HG03354 (cell line): ENCODE measurements around the gene CACNA2D2.

Experiments used
- ATAC-seq: cut with Tn5 transposase; IDR thresholded peaks from one replicate; pipeline ENCODE4 v1.9.1; 2021; ENCODE audit warnings: mild to moderate bottlenecking; ENCODE audit not compliant: unreplicated experiment, poor library complexity, severe bottlenecking

Gene CACNA2D2

DNA sequence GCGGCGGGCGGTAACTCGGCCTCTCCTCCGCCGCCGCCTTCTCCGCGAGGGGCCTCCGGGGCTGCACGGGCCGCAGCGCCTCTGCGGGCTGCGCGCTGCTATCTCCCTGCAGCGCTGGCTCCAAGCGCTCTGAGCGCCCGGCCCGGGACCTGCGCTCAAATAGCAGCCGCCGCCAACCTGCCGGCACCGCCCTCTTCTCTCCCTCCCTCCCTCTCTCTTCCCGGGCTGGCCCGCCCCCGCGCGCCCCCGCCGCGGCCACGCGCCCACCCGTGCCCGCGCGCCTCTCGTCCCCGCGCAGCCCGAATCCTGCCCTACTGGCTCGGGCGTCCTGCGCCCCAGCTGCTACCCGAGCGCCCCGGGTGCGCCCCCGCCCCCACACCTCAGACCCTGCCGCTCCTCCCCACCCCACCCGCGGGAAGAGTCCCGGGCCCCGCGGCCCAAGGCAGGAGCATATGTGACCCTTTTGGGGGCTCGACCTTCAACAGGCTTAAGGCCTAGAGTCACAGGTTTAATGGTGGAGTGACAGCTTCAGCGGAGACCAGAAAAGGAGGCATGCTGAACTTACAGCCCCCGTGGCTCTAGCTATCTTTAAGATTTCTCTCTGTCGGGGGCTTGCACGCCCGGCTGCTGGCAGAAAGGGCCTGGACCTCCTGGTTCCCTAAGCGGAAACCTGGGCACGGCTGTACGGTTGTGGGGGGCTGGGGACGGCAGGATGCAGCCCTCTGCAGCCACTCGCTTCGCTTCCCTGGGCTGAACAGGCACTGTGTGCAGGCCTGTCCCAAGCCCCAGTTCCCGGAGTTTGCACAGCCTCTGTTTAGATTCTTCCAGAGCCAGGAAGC, at the start of gene CACNA2D2:
TSS of gene CACNA2D2 (minus strand) at position 131 of the 839 bp plus-strand sequence. CDS start 211 bp downstream, outside the sequence.
- ATAC-seq: no peak

DNA sequence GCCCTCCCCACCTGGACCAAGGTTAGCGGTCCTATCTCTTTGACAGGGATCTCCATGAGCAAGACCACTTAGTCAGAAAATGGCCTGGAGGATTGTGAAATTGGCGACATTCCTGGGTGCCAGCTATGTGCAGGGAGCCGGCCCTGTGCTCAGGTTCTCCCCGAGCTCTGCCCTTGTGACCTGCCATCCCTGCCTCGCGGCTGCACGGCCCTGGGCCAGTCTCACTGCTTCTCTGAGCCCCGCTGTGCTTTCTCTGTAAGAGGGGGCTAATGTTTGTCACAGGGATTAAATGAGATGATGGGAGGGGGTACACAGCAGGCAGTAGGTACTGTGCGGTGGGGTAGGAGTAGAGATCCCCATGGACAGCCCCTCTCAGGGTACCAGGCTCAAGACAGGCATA, 49.2 kb upstream of the CACNA2D2 start:
- ATAC-seq: no peak

DNA sequence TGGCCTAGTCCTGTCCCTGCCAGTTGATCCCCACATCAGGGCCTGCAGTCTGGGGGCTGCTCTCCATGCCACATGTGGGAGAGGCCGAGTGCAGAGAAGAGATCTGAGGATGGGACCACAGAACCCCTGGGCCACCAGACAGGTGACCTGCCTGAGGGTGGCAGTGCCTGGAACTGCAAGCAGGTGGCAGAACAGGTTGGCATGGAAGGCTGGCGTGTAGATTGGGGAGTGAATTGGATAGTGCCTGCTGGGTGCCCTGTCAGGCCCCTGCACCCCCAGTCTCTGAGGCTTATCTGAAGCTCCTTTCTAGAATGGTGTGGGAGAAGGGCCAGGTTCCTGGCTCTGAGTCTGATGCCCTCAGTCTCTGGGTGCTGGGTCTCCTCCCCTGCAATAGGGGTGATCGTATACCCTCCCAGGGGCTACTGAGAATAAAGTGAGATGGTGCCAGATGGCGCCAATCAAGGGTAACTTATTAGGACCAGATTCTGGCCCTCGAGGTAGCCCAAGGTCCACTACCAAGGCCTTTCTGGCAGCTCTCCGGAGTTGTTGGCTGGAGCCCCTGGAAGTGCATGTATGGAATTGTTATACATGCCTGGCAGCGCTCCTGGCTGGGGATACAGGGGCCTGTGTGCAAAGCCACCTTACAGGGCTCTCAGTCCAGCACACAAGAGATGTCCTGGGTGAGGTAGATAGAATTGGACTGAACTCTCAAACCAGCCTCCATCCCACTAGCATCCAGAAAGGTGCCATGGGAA, 48.4 kb upstream of the CACNA2D2 start:
- no peak for ATAC-seq

DNA sequence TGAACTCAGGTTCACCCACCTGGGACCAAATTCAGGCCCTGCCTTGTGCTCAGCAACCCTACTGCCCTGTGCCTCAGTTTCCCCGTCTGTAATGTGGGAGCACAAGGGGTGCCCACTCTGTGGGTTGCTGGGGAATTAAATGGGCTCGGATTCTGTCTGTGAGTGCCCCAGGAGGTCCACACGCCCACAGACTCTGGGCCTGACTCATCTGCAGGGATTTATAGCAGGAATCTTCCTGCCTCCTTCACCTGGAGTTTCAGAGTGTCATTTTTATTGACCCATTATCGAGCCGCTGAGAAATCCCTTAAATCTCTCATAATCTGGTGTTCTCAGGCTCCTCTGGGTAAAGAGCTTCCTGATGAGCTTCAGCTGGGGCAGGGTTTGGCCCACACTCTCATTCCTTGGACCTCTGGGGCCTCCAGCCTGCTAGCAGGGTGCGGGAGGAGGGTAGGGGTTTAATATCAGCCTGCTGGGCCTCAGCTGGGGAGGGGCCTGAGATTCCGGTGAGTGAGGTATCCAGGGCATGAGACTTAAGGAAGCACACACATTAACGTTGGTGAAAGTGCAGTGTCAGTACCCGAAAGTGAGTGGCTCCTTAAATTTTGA, 47.7 kb upstream of the CACNA2D2 start:
- ATAC-seq: no peak

DNA sequence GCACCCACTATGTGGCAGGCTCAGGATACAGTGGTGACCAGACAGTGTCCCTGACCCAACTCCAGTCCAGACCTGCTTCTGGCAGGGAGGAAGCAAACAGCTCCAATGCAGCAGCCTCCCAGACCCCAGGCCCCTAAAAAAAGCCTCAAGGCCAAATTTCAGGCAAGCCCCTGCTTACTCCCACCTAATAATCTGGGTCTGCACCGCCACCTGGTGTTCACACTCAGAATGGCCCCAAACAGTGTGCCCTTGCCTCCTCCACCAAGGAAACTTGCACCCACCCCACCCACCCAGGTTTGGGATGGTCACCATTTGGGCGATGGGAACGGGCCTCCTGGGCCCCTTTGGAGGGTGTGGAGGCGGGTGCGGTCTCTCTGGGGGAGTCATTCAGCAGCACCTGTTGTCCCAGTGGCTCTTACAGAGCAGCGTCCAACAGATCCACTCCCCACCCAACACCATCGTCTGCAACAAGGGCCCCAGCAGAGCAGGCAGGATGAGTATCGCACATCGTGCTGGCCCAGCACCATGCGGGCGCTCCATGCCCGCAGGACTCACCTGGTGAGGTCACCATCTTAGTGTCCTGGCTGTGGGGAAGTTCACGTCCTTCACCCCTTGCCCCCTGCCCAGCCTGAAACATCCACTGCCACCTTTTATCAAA, 46.8 kb upstream of the CACNA2D2 start:
- no peak for ATAC-seq

DNA sequence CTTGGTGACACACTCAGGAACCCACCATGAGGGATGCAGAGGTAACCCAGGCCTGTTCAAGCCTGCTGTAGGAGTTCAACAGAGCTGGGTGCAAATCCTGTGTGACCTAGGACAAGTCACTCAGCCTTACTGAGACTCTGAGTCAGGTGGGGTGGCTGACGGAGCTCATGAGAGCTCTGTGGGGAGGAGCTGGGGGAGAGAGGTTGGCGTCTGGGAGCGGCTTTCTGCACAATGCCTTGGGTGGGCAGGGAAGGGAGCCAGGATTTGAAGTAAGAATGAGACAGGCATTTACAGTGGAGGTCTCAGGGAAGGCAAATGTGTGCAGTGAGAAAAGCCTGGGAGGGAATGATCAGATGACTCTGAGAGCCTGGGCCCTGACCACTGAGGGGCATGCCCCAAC, 45.8 kb upstream of the CACNA2D2 start:
- ATAC-seq: no peak

DNA sequence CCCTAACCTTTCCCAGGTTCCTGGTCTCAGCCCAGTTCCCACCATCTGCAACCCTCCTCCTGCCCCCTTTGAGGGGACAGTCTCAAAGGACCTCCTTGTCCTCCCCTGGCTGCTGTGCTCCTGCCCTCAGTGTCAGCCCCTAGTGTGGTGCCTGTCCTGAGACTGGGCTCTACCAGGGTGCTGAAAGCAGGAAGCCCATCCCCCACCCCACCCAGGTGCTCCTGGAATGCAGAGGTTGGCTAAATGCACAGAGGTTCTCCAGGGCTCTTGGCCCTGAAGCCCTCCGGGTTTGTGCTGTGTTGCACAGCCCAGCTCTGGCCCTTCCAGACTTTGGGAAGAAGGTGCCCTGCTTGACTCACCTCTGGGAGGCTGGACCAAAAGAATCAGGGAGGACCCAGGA, 42.3 kb upstream of the CACNA2D2 start:
- ATAC-seq: no peak

DNA sequence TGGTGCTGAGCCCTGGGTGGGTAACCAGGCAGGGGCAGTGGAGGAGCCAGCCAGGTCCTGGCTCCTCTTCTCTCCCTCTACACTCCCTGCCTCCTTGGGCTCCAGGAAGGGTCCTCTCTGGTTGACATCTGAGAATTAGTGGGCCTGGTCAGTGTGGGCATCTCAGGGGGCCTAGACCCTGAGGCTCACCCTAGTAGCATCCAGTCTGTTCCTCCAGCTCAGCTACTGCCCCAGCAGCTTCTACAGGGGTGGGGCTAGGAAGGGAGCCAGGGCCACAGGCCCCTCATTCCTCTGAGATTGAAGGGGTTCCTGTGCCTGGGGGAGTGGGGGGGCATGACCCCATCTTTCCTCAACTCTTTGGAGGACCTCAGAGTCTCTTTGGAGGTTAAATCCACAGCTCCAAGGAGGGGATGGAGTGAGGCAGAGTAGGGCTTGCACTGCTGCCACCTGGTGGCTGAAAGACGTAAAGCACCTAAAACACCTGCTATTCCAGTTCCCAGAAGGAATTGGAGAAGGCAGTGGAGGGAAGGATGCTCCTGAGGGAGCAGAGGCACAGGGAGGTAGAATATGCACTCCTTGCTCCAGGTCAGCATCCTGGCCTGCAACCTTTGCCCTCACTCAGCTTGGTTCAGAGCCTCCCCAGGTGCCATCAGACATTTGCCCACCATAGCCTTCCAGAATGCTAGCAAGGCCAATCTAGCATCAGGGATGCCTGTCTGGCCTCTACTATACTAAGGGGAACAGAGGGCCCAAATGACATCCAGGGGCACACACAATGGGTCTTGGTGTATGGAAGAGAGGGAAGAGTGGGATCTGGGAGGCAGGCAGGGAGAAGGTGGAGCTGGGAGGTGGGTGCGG, 39.0 kb upstream of the CACNA2D2 start:
- ATAC-seq: no peak

DNA sequence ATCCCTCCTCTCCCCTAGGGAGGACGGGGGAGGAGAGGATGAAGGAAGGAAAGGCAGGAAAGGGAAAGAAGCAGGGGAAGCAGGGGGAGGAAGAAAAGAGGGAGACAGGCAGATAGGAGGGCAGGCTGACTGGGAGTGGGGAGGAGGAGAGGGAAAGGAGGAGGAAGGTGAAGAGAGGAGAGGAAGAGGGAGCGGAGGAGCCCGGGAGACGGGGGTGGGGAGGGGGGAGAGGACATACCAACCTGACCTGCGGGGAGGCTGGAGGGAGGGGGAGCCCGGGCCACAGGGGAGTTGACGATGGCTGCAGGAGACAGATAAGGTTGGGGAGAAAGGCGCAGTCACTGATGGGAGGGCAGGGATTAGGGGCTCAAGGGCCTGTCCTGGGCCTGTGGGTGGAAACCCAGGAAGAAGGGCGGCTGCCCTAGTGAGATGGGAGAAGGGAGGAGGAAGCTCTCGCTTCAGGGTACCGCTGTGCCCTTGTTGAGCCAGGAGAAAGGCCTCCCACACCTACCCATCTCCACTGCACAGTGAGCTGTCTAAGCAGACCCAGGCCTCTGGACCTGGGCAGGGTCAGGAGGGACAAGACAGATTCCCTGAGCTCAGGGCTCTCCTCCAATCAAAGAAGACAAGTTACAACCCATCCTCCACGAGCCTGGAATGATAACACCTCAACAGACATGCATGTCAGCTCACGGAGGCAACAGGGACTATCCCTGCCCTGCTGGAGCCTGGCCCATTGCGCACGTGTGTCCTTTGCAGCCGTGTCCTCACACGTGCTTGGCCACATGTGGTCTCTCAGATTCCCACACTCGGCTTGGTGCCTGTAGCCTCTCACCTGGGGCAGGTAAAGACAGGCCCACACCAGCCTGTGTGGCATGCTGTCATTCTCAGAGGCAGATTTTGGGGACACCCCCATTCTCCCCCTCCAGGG, 36.2 kb upstream of the CACNA2D2 start:
- ATAC-seq: no peak

DNA sequence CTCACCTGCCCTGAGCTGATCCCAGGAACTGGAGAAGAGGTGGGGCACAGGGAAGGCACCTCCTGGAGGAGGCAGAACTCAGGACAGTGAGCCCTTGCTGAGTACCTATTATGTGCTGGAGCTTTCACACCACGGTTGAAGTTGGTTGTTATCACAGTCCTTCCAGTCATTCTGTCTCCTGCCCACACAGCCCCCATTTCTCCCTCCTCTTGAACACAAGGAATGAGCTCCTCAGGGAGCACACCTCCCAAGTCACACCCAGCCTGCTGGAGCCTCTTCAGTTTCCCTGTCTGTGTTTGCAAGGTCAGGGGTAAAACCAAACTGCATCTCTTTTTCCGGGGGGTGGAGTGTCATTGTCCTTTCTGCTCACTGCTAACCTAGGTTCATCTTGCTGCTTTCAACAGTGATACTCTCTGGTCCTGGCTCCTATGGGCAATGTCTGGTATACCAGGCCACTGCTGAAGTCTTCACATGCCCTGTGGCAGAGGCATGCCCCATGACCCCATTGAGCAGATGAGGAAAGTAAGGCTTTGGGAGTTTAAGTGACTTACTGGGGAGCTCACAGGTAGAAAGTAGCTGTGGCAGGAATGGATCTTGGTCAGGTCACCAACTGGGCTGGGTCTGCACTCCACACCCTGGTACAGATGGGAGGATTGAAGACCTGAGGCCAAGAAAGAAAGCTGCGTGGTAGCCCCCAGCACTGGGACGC, 34.1 kb upstream of the CACNA2D2 start:
- no peak for ATAC-seq

DNA sequence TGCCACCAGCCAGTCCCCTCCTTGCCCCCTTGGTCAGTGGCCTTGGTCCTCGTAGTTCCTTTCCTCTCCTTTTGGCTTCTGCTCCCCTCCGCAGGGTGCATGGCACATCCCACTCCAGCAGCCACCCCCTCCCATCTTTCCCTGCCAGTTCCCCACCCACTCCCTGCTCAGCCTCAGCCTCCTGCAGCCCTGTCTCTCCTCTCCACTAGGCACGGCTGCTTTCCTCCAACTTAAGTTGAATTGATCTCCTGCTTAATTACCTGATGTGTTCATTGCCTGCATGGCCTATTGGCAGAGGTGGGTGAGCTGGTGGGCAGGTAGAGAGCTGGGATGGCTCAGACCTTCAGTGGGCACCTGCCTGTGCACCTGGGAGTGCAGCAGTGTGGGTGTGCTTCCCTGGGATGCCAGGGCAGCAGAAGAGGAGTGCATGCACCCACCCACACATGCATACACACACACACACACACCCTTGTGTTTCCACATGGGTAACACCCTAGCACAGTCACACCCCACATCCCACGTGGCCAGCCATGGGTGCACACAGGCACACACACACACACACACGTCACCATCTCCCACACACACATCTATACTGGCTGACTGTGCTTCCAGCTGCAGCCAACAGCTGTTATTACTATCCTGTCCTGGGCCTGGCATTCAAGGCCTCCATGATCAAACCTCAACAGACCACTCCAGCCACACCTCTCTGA, 33.2 kb upstream of the CACNA2D2 start:
- ATAC-seq: no peak

DNA sequence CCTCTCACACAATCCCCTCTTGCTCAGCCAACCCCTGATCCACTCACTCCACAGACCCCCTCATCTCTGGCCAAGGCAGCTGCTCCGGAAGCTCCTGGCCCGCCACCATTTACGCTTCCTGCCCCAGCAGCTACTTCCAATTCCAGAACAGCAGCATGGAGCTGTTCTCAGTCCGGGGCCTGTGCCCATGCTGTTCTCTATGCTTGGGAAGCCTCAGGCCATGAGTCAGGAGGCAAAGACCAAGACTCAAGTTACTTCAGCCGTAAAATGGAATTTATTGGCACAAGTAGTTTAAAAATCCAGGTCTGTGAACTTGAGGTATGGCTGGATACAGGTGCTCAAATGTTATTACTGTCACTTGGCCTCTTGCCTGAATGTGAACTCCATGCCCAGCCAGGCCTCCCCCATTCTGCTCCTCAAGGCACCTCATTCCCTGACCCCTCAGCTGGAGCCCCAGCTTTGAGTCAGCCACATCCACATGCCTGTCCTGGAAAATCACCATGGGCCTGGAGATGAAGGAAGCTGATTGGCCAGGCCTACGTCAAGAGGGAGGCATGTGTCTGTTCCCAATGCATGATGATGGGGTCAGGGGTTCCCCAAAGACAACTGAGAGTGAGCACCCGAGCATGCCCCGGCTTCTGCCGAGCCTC, 31.4 kb upstream of the CACNA2D2 start:
- no peak for ATAC-seq

DNA sequence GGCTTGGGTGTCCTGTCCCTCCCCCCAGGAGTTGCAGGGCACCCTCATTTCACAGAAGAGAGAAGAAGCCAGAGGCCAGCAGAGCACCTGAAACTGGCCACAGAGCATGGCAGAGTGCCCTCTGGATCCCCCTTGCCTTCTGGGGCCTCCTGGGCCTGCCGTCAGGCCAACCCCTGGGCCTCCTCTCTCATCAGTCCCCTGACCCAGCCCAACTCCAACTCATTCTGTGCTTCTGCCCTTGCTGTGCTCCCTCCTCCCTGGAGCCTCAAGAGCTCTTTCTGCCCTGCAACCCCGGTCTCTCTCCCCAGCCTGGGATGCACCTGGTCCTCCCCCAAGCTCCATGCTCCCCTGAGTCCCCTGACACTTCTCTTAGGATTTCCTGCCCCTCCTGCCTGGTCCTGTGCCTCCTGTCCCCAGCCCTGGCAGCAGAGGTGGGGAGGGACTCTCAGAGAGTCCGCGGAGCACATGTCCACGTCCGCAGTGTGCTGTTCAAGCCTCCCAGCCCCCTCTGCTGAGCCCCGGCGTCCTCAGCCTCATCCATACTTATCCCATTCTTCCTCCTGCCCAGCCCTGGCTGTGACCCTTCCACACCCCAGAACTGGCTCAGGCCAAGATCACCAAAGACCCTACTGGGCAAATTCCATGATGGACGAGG, 30.5 kb upstream of the CACNA2D2 start:
- no peak for ATAC-seq

DNA sequence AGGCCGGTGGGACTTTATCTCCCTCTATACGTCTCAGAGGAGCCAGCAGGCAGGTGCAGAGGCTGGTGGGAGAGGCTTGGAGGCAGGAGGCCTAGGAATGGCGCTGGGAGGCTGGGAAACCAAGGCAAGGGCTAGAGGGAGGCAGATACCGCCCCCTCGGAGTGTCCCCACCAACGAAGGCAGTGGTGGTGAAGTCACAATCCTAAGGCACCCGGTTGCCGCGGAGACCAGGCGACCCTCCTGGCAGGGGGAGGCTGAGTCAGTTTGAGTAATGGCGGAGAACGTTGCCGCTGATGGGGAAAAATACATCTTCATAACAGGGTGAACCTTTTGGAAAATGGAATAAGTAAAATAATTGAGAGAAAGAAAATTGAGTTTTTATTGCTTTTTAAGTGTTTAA, 29.9 kb upstream of the CACNA2D2 start:
- no peak for ATAC-seq

DNA sequence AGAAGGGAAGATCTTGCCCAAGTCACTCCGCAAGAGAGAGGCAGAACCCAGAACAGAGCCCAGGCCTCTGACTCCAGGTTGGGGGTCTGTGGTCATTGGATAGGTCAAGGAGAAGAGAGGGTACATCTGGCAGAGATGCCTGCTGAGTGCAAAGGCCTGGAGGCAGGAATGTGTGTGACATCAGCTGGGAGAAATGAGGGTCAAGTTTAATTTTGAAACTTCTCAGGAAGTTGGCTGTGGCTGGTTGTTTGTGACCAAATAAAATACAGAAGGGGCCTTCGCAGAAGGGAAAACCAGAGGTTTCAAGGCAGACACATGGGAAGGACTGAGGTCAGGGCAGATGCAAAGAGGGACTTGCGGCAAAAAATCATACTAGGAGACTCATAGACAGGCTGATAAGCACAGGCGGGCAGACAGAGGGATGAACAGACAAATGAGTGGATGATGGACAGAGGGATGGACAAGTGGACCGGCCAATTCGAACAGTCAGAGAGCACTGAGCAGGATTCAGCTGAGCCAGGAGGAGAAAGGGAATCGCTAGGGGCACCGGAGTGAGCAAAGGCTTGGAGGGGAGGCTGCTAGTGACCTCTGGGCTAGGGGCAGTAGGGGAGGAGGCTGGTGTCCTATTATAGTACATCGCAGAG, 28.8 kb upstream of the CACNA2D2 start:
- ATAC-seq: no peak

DNA sequence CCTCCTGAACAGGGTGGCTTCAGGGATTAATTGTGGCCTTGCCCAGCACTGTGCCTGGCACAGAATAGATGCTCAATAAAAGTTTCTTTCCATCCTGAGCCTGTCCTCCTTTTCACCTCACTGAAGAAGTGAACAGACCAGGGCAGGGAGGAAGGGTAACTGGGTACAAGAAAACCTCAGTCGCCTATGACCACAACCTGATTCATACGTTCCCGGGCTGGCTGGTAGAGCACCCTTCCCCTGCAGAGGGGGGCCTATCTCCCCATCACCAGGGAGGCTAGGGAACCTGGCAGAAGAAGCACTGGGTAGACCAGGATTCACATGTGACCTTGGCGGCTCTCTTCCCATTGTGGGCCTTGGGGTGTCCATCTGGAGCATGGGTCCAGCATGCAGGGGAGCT, 27.8 kb upstream of the CACNA2D2 start:
- ATAC-seq: no peak
